Ureter (tissue), 1 donor: ENCODE results near the gene CABCOCO1. TPM values are rescaled to one million over a fixed set of nuclear protein-coding genes. Genes with fewer than 3 reads are reported as not detected.

Experiments used
- DNase-seq: peaks from one replicate; pipeline ENCODE4 v3.0.0-alpha.2; 2020; ENCODE audit warnings: low spot score
- total RNA-seq: library from RNA; stranded (reverse); gene quantifications from one replicate; pipeline ENCODE4 v1.2.4, GENCODE V29; 2023
- donor health status: DM: yes; HTN: yes; CAD: no.

Gene CABCOCO1
- total RNA-seq, 1 donor from 2014 or later, result 1.0 TPM

DNA sequence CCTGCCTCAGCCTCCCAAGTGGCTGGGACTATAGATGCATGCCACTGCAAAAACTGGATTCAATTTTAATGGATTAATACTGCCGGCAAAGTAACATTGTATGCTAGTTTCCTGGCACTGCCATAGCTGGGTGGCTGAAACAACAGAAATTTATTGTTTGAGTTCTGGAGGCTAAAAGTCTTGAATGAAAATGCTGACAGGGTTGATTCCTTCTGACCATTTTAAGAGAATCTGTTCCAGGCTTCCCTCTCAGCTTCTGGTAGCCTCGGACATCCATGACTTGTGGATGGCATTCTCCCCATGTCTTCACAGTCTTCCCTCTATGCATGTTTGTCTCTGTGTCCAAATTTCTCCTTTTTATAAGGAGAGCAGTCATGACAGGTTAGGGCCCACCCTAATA lies 151.4 kb downstream of the CABCOCO1 start:
- no peak for DNase-seq

- no peak for DNase-seq
These were observed 152.8 kb downstream of the CABCOCO1 start for GRCh38 chr10:61815496-61815895.

Other genes with a start within 250 kb of the CABCOCO1 start
- 4.1 TPM for gene TMEM26, start 209.5 kb upstream of the CABCOCO1 start, total RNA-seq
- 63.7 TPM for gene ARID5B, start 238.8 kb downstream of the CABCOCO1 start, total RNA-seq